ENCODE results near the gene KLK13. TPM values are rescaled to one million over a fixed set of nuclear protein-coding genes. Genes with fewer than 3 reads are reported as not detected.

The KLK13 gene
- polyA plus RNA-seq, 1 donor (not counting 4 experiments of a cell fraction or from before 2014, with no cell fraction given), result 2.0 TPM

- H4K20me1 ChIP-seq (ENCODE audit: control insufficient read depth, extremely low read depth, insufficient read depth, low read length), result no peaks in the 10 kb centered on the region
- H3K4me3 ChIP-seq (ENCODE audit: control insufficient read depth in 2 of 3, extremely low read depth in 1 of 3, insufficient read depth in 2 of 3, low read depth in 1 of 3, low read length in 3 of 3), result no peak overlapping the region
- FAIRE-seq, result no peak
- H3K27me3 ChIP-seq (ENCODE audit: control insufficient read depth, extremely low read depth, insufficient read depth, low read length), result peaks cover 11% of the 10 kb centered on the region
- H3K27ac ChIP-seq (ENCODE audit: control insufficient read depth, insufficient read depth, low read length), result no peak overlapping the region
- H2AFZ ChIP-seq (ENCODE audit: control insufficient read depth, low read length), result no peak overlapping the region
- H3K4me2 ChIP-seq (ENCODE audit: control insufficient read depth, extremely low read depth, insufficient read depth, low read depth, low read length), result no peak overlapping the region
- no peaks in the 10 kb centered on the region for H3K9me3 ChIP-seq (ENCODE audit: control insufficient read depth, low read depth, low read length)
- H3K36me3 ChIP-seq (ENCODE audit: control insufficient read depth in 2 of 2, extremely low read depth in 1 of 2, insufficient read depth in 2 of 2, low read length in 2 of 2), result peaks cover 0 to 5% of the 10 kb centered on the region in 2 experiments
- peaks cover 22% of the 10 kb centered on the region for H3K4me1 ChIP-seq (ENCODE audit: control insufficient read depth, extremely low read depth, insufficient read depth, low read length)
- no peaks in the 10 kb centered on the region for H3K9me1 ChIP-seq (ENCODE audit: control insufficient read depth, extremely low read depth, insufficient read depth, low read length)
- no peak overlapping the region for H3K9ac ChIP-seq (ENCODE audit: control insufficient read depth, extremely low read depth, insufficient read depth, low read length)
- TF ChIP-seq CTCF (optimal IDR thresholded peaks at IDR 0.05 in 1 of 3, IDR thresholded peaks at IDR 0.05 in 1 of 3, conservative IDR thresholded peaks at IDR 0.05 in 1 of 3; ENCODE audit: extremely low read depth in 1 of 3, insufficient read depth in 2 of 3, low read length in 3 of 3) (no peak), EZH2 (IDR thresholded peaks at IDR 0.05; ENCODE audit: low read length) (no peak)
- no peaks in the 10 kb centered on the region for H3K79me2 ChIP-seq (ENCODE audit: control insufficient read depth, insufficient read depth, low read length)
- DNase-seq (ENCODE audit: low read depth, low spot score), result no peak
- dilution Hi-C loops (cut with MboI; ENCODE audit: extremely low pct_ligation_motif_present, low sequenced_read_pairs), result no loop called here
Measured at GRCh38 chr19:51024924-51025323, 40.0 kb downstream of the KLK13 start.

DNA sequence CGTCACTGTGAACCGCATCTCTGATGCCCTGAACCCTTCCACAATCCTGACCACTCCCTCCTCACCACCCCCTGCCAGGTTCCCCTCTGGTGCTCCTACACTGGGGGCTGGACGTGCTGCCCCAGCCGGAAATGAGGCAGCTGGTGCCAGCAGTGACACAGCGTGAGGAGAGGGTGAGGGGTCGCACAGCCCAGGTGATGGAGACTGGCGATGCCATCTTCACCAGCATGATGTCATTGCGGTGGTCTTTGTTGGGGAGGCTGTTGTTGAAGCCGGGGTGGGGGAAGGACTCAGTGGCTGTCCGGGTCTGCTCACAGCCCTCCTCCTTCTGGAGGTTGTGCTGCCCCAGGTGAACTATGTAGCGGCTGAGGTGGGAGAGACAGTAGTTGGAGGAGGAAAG is 40.9 kb downstream of the KLK13 start:
- H3K4me1 ChIP-seq (ENCODE audit: control insufficient read depth, extremely low read depth, insufficient read depth, low read length), result peaks cover 30% of the 10 kb centered on the region
- no peak overlapping the region for H3K4me3 ChIP-seq (ENCODE audit: control insufficient read depth in 2 of 3, extremely low read depth in 1 of 3, insufficient read depth in 2 of 3, low read depth in 1 of 3, low read length in 3 of 3)
- H3K79me2 ChIP-seq (ENCODE audit: control insufficient read depth, insufficient read depth, low read length), result no peaks in the 10 kb centered on the region
- dilution Hi-C loops (cut with MboI; ENCODE audit: extremely low pct_ligation_motif_present, low sequenced_read_pairs), result no loop called here
- no peaks in the 10 kb centered on the region for H3K9me1 ChIP-seq (ENCODE audit: control insufficient read depth, extremely low read depth, insufficient read depth, low read length)
- H3K4me2 ChIP-seq (ENCODE audit: control insufficient read depth, extremely low read depth, insufficient read depth, low read depth, low read length), result no peak overlapping the region
- no peak overlapping the region for H2AFZ ChIP-seq (ENCODE audit: control insufficient read depth, low read length)
- no peak overlapping the region for H3K9ac ChIP-seq (ENCODE audit: control insufficient read depth, extremely low read depth, insufficient read depth, low read length)
- no peak for FAIRE-seq
- peaks cover 11% of the 10 kb centered on the region for H3K27me3 ChIP-seq (ENCODE audit: control insufficient read depth, extremely low read depth, insufficient read depth, low read length)
- no peaks in the 10 kb centered on the region for H4K20me1 ChIP-seq (ENCODE audit: control insufficient read depth, extremely low read depth, insufficient read depth, low read length)
- no peak for DNase-seq (ENCODE audit: low read depth, low spot score)
- H3K27ac ChIP-seq (ENCODE audit: control insufficient read depth, insufficient read depth, low read length), result no peak overlapping the region
- TF ChIP-seq EZH2 (IDR thresholded peaks at IDR 0.05; ENCODE audit: low read length) (no peak), CTCF (optimal IDR thresholded peaks at IDR 0.05 in 1 of 3, IDR thresholded peaks at IDR 0.05 in 1 of 3, conservative IDR thresholded peaks at IDR 0.05 in 1 of 3; ENCODE audit: extremely low read depth in 1 of 3, insufficient read depth in 2 of 3, low read length in 3 of 3) (no peak)
- no peaks in the 10 kb centered on the region for H3K9me3 ChIP-seq (ENCODE audit: control insufficient read depth, low read depth, low read length)
- H3K36me3 ChIP-seq (ENCODE audit: control insufficient read depth in 2 of 2, extremely low read depth in 1 of 2, insufficient read depth in 2 of 2, low read length in 2 of 2), result peaks cover 0 to 5% of the 10 kb centered on the region in 2 experiments

All from keratinocyte (primary cell).